HG03575 (cell line): ENCODE data around the gene FRMD3.

Experiments
- ATAC-seq: cut with Tn5 transposase; IDR thresholded peaks from one replicate; pipeline ENCODE4 v1.9.1; 2021; ENCODE audit not compliant: unreplicated experiment, insufficient number of reproducible peaks, low FRiP score; ENCODE audit errors: extremely low read depth

Gene FRMD3

DNA sequence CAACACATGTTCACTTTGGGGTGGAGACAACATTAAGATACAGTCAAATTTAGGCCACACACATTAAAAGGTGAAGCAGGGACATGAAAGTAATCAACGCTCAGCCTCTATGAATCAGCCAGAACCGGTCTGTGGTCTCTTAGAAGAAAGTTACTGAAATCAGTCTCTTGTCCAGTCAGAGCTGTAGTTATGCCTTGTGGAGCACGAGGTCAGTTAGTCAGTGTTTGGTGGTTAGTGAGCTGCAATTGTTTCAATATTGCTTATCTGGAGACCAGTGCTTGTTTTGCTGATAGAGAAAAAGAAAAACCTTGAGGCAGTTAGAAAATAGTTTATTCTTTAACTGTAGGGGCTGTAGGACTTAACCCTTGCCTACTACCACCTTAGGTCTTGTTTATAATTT lies 317.5 kb downstream of the FRMD3 start:
- peak; percentile 97 for ATAC-seq

DNA sequence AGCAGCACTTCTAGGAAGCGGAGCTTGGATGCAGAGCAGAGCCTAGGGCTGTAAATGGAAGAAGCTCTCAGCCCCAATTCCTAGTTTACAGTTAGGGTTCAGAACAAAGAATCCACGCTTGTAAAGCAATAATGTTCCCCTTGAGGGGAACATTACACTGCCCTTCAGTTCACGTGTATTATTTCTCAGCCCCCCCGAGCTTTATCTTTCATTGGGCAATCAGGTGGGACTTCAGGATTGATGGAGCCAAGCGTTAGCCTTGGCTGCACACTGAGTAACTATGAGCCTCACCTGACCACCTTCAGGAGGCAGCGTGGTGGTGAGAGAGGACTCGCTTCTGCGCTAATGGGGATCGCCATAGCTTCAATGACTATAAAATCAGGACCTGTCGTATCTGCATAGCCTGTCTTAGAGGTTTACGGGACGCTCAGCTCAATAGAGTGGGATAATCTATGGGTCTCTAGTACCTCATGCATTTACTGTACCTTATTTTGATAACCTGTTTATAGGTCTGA lies 318.2 kb downstream of the FRMD3 start:
- ATAC-seq, result no peak

DNA sequence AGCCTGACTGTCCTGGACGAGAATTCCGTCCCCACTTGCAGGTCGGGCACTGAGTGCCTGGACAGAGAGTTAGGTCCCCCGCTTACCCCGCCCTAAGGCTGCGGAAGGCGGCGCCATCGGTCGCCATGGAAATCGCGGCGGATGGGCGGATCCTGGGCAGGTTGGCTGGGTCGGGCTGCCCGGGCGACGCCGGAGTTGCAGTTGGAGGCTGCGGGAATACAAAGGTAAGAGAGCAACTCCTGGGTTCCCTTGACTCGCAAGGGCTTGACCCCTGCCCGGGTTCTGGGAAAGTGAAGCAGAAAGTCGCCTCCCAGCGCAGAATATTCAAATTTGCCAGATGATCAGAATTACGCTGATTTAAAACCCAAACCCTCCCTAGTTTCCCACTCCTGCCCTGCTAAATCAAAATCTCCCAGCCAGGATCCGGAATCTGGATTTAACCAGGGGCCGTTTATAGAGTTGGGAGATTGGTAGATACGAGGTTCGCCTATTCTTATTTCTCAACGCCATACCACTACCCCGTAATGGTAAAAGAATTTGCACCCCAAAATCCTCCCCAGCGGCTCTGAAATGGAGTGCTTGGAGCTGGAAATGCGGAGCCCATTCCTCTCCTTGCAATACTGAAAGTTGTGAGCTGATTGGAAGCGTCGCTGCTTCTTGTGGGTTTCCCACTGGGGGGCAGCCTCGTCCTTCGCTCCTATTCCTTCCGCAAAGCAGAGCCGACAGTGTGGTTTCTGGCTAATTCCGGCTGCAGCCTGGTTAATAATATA lies 318.9 kb downstream of the FRMD3 start:
- no peak for ATAC-seq

DNA sequence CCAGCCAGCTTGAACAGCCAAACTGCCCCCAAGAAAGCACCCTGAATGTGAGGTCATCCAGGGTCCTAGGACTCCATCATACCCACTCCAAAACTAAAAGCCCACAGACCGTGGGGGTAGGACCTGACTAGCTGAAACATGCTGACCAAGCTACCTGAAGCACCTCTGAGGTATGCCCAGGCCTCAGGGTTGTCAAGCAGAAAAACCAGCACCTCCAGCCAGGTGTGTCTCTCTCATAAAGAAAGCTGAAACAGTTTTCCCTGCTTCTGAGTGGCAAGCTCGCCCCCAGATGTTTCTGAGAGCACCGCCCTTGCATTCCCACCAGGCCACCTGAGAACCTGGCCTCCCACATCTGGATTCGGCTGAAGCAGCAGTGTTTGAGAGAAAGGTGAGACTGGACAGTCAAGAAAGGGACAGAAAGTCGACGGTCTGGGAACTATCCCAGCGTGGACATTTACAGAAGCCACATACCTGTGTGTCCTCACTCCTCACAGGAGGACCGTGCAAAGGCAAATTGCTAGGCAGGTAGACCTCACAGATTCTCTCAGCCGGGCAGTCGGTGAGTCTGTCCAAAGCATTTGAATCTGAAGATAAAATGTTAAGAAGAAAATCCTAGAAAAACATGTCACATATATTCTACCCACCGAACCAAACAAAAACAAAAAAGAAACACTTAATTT lies 319.6 kb downstream of the FRMD3 start:
- ATAC-seq, result no peak

DNA sequence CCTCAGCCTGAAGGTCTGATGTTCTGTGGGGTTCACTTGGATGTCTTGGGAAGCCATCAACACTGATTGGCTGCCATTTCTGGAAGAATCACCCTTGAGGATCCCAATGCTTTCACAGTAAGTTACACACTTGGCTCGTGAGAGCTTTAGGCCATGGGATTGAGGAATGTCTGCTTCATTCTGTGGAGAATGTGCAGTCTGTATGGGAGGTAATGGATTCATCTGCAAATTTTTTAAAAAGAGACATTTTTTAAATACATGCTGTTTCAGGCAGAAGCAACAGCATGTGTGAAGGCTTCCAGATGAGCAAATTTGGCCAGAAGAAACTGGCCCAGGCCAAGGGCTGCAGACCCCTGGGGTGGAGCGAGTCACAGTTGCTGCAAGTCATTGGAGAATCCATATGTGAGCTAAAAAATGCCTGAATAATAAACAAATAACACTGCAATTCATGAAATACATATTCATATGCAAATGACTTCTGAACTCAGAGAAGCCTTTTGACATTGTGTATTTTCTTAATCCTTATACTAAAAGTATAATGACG lies 328.9 kb downstream of the FRMD3 start:
- ATAC-seq, result no peak

DNA sequence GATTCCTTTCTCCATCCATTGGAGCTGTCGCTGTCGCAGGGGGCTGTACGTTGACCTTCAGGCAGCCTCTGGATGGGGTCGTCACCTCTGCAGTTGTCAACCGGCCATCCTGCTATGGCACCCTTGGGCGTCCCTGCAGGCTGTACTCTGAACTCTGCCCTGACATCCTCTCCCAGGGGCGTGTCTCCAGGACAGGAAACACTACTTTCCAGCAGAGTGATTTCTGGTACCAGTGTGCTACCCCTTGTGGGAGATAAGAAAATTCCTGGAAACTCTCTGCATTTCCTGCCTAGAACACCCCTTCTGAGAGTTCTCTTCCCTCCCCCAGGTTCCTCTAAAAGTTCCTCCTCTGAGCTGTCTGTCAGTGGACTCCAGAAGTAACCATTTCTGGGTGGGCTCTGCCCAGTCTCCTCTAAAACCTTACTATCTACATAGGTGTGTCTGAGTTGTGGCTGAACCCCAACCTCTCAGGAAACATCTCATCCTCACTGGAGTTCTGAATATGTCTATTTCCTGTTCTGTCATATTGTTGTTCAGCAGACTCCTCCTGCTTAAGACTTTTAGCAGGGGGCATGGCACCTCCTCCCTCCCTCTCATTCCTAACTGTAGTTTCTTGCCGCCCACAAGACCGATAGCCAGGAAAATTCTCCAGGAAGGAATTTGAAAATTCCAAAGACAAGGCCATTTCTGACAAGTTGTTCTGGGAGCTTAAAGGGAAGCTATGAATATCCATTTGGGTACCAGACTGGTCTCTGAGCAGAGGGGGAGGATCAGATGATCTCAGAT lies 329.9 kb downstream of the FRMD3 start:
- no peak for ATAC-seq

DNA sequence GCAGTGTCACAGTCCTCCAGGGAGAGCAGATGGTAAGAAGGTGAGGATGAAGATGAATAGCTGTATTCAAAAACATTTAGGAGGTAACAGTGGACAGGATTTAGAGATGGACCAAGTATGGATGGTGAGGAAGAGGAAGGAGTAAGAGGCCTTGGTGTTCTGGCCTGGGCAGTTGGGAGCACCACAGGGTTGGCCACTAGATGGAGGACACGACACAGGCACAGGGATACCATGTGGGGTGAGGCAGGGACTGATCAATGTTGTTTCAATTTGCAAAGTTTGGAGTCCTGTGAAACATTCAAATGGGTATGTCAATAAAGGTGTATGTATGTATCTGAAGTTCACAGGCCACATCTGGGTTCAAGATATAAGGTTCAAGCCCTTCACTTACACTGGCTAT lies 334.2 kb downstream of the FRMD3 start:
- ATAC-seq, result no peak

DNA sequence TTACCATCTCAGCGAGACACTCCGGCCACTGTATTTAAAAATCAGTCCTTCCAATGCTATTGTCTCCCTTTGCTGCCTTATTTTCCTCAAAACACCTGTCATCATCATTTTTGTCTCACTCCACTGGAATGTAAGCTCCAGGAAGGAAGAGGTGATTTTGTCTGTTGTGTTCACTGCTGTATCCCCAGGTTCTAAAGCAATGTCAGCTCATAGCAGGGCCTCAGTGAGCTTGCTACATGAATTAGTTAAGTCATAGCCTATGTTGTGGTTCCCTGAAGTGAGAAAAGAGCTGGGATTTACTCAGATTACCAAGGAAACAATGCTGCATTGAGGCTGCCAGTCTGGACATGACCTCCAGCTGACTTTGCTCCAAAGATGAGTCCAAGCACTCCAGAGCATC lies 337.7 kb downstream of the FRMD3 start:
- ATAC-seq, result no peak

DNA sequence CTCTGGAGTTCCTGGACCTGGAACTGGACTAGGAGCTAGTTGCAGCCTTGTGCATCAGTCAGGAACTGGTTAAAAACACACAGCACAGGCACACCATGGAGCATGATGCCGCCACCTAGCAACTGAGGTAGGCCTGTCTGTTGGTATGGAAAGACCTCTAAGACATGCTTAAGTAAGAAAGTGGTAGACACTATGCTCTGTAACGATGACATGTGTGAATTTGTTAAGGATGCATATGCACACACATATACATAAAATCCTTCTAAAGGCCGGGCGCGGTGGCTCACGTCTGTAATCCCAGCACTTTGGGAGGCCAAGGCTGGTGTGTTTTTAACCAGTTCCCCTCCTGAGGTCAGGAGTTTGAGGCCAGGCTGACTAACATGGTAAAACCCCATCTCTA lies 338.4 kb downstream of the FRMD3 start:
- no peak for ATAC-seq

DNA sequence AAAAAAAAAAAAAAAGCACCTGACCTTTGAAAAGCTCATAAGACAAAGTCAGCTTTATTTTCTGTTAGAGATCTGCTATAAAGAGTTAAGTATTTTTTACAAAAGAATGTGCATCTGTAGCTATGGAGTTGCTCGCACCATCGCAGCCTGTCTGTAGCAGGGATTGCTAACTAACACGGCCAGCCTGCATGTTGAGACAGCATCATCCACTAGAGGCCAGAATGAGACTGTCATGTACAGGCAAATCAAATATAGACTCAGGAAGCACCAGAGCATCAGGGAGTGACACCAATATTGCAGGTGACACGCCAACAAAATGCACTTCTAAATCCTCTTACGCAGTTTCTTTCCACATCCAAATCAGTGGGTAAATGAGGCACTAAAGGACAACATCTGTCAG lies 339.0 kb downstream of the FRMD3 start:
- ATAC-seq, result no peak

DNA sequence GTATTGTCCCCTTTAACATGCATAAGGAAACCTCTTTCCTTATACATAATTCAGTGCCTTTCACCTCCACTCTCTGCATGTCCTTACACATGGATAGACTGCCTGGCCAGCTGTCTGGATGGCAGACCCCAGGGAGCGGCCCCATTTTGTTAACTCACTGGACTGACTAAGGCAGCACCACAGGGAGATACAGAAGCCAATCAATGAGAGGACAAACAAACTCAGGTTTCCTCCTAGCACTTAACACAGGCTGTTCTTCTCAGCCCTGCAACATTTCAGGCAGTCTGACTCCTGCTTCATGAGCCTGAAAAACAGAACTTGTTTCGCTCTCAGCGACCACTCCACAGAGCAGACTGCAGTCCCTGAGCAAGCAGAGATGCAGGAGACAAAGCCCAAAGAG lies 339.8 kb downstream of the FRMD3 start:
- ATAC-seq, result no peak

DNA sequence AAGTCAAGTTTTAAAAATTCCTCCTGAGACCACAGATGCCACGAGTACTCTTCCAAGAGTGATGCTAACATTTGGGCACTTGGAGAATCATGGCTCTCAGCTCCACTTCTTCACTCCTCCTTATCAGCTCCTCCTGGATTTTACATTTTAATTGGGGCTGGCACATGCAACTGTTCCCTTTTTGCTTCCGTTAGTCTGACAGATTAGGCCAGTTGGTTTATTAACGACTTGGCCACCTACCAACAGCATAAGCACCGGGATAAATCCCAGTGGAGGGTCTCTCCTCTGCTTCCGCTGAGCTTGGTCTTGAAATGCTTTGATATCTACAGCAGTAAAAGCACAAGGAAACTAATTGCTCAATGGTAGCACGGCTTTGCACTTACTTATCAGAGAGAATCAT lies 340.6 kb downstream of the FRMD3 start:
- no peak for ATAC-seq

DNA sequence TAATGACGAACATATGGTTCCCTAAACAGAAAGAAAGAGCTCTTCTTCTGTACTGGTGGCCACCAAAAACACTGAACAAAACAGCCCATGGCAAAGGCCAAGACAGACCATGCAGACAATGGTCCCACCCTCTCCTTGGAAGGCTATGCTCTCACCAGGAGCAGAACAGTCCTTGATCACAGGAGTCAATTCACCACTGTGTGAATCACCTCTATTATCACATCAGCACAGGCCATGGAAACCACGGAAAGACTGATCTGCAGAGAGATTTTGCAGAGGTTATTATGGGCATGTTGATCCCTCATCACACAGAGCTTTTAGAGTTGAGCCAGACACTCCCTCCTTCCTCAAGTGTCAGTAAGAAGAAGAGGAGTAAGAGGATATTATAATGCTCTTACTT lies 341.3 kb downstream of the FRMD3 start:
- ATAC-seq, result no peak
